ENCODE measurements around the gene FBXO47. TPM values are rescaled to one million over a fixed set of nuclear protein-coding genes. Genes with fewer than 3 reads are reported as not detected.
A peak's percentile ranks its signal among the peaks of the same experiment; 100 is the strongest.

FBXO47 gene
- not detected for total RNA-seq
- total RNA-seq = 0 reads per million in 2 donors

DNA sequence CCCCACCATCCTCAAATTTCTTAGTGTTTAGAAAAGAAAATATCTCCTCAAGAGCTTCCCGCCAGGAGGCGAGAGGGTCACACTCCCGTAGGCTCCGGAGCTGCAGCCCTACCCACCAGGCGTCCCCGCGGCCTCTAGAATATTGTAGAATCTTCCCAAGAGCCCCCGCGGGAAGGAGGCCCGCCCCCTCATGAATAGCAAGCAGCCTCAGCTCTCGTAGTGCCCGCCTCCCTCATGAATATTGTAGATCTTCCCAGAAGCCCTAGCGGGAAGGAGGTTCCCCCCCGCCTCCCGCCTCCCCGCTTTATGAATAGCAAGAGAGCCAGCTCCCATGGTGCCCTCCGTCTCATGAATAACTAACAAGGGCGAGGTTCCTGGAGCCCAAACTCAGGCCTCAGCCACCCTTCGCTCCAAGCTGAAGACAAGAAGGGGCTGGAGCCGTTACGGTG is at the start of gene FBXO47:
TSS of gene FBXO47 (minus strand) at position 114 of the 449 bp plus-strand sequence. CDS start 4,378 bp downstream, outside the sequence.
- peak; percentile 57 to 64 (median 59) for DNase-seq
- no peaks in the 10 kb centered on the region for H3K9me3 ChIP-seq (ENCODE audit: control insufficient read depth, low read length, poor library complexity, severe bottlenecking)
- Mint-ChIP-seq H3K27ac (peak within 1 kb of the TSS; percentile 61), H3K4me1 (peaks cover 12% of the 10 kb centered on the region), H3K36me3 (ENCODE audit: low read depth) (no peaks in the 10 kb centered on the region), H3K27me3 (no peaks in the 10 kb centered on the region), H3K4me3 (peak within 1 kb of the TSS; percentile 80)
- peak; percentile 99 for ATAC-seq

DNA sequence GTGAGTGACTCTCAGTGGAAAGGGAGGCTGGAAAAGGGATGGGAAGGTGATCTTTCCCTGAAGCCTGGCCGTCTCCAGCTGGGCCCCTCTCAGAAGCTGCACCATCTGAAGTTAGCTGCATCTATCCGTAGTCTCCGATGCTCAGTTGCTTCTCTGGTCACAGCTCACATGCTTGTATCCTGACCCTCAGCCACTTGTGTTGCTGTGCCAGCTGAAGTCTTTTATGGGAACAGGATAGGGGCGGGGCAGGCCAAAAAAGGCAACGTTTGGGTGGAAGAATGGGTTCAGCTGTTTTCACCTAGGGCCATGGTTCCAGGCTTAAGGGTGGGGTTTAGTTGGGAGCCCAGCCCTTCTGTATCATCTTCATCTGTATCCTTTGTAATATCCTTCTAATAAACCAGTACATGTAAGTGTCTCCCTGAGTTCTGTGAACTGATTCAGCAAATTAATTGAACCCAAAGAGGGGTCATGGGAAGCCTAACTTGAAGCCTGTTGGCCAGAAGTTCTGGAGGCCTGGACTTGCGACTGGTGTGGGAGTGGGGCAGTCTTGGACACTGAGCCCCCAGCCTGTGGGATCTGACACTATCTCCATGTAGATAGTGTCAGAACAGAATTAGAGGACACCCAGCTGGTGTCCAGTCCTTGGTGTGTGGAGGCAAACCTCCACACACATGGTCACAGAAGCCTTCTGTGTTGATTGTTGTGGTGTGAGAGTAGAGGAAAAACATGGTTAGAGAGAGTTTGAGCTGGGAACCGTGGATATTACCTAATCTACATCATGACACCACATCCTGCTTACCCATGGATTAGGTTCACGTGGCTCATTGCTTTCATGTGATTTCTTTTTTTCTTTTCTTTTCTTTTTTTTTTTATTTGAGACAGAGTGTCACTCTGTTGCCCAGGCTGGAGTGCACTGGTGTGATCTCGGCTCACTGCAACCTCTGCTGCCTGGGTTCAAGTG is 49.3 kb upstream of the FBXO47 start:
- DNase-seq = no peak
- Mint-ChIP-seq H3K27me3 (no peaks in the 10 kb centered on the region), H3K4me1 (peaks cover 19% of the 10 kb centered on the region), H3K27ac (peak overlapping the region; percentile 60), H3K4me3 (peak overlapping the region; percentile 9), H3K36me3 (ENCODE audit: low read depth) (peaks cover 2% of the 10 kb centered on the region)
- ATAC-seq = peak; percentile 86
- H3K9me3 ChIP-seq (ENCODE audit: control insufficient read depth, low read length, poor library complexity, severe bottlenecking) = no peaks in the 10 kb centered on the region

DNA sequence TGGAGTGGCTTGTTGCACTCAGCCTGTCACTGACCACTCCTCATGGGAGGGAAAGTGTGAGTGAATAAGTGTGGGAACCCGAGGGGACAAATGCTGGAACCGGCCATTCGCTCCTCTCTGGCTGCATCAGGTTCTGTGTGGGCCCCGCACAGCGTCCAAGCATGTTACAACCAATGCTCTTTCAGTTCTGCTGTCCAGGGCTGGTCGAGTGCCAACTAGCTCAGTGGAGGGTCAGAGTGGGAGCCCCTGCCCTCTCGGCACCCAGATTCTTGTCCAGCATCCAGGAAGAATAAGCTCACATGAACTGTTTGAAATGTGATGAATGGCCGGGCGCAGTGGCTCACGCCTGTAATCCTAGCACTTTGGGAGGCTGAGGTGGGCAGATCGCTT is 48.3 kb upstream of the FBXO47 start:
- no peaks in the 10 kb centered on the region for H3K27me3 Mint-ChIP-seq
- H3K27ac Mint-ChIP-seq = peak overlapping the region; percentile 65
- peaks cover 2% of the 10 kb centered on the region for H3K36me3 Mint-ChIP-seq (ENCODE audit: low read depth)
- DNase-seq (no peak), ATAC-seq (no peak)
- peaks cover 19% of the 10 kb centered on the region for H3K4me1 Mint-ChIP-seq
- H3K4me3 Mint-ChIP-seq = no peak overlapping the region
- H3K9me3 ChIP-seq (ENCODE audit: control insufficient read depth, low read length, poor library complexity, severe bottlenecking) = no peaks in the 10 kb centered on the region

DNA sequence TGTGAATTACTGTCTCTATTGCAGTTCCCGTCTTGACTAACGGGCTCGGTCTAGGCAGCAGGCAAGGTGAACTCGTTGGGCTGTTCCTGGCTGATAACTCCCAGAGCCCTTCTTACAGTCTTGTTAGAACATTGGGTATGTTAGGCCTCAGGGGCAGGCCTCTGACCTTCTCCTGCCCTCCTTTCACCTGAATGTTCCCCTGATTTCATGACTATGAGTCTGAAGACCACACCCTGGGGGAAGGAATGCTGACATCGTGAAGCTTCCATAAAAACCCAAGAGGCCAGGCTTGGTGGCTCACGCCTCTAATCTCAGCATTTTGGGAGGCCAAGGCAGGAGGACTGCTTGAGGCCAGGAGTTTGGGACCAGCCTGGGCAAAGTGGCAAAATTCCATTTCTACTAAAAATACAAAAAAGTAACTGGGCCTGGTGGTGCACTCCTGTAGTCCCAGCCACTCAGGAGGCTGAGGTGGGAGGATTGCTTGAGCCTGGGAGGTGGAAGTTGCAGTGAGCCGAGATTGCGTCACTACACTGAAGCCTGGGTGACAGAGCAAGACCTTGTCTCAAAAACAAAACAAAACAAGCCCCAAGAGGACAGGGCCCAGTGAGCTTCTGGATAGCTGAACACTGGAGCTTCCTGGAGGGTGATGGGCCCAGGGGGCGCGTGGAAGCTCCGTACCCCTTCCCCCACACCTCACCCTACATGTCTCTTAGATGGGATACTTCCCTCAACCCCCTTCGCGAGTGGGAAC is 47.8 kb upstream of the FBXO47 start:
- H3K4me3 Mint-ChIP-seq = no peak overlapping the region
- peaks cover 2% of the 10 kb centered on the region for H3K36me3 Mint-ChIP-seq (ENCODE audit: low read depth)
- H3K9me3 ChIP-seq (ENCODE audit: control insufficient read depth, low read length, poor library complexity, severe bottlenecking) = no peaks in the 10 kb centered on the region
- peak overlapping the region; percentile 65 for H3K27ac Mint-ChIP-seq
- peaks cover 19% of the 10 kb centered on the region for H3K4me1 Mint-ChIP-seq
- H3K27me3 Mint-ChIP-seq = no peaks in the 10 kb centered on the region
- ATAC-seq = no peak
- DNase-seq = no peak

DNA sequence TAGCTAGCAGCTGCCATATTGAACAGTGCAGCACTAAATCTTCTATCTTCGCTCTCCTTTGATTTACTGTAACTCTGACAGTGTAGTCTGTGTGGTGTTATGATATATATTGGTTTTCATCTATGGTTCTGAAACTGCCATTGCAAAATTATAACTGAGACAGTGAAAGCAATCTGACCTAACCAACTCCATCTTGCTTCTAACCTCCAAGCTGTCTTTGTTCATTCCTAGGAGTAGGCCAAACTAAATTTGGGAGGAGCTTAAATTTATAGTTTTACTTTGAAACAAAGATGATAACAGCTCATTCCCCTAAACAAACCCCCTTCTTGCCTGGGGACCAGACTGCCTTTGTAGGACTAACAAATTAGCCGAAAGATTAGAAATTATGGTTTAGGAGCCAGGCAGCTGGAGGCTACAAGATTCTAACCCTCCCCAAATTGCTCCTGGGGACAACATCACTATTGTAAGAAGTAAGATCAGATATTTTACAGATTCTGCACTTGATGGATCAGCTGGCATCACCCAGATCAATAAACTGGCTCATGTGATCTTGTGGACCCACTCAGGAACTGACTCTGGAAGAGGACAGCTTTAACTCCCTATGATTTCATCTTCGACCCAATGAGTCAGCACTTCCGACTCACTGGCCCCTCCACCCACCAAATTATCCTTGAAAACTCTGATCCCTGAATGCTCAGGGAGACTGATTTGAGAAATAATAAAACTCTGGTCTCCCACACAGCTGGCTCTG is 47.0 kb upstream of the FBXO47 start:
- Mint-ChIP-seq H3K4me1 (peaks cover 19% of the 10 kb centered on the region), H3K36me3 (ENCODE audit: low read depth) (peaks cover 2% of the 10 kb centered on the region), H3K27me3 (no peaks in the 10 kb centered on the region), H3K4me3 (no peak overlapping the region), H3K27ac (peak overlapping the region; percentile 65)
- ATAC-seq (no peak), DNase-seq (no peak)
- no peaks in the 10 kb centered on the region for H3K9me3 ChIP-seq (ENCODE audit: control insufficient read depth, low read length, poor library complexity, severe bottlenecking)

GRCh38 chr17:39012725-39013124 is 45.5 kb upstream of the FBXO47 start:
- no peak overlapping the region for H3K27ac Mint-ChIP-seq
- H3K4me3 Mint-ChIP-seq = no peak overlapping the region
- no peak for DNase-seq
- no peak for ATAC-seq
- no peaks in the 10 kb centered on the region for H3K36me3 Mint-ChIP-seq (ENCODE audit: low read depth)
- no peaks in the 10 kb centered on the region for H3K27me3 Mint-ChIP-seq
- H3K9me3 ChIP-seq (ENCODE audit: control insufficient read depth, low read length, poor library complexity, severe bottlenecking) = no peaks in the 10 kb centered on the region
- H3K4me1 Mint-ChIP-seq = peaks cover 11% of the 10 kb centered on the region

GRCh38 chr17:39011907-39012468 is 44.8 kb upstream of the FBXO47 start:
- Mint-ChIP-seq H3K4me3 (no peak overlapping the region), H3K36me3 (ENCODE audit: low read depth) (no peaks in the 10 kb centered on the region), H3K27me3 (no peaks in the 10 kb centered on the region), H3K27ac (no peak overlapping the region), H3K4me1 (peaks cover 7% of the 10 kb centered on the region)
- ATAC-seq (no peak), DNase-seq (no peak)
- H3K9me3 ChIP-seq (ENCODE audit: control insufficient read depth, low read length, poor library complexity, severe bottlenecking) = no peaks in the 10 kb centered on the region

DNA sequence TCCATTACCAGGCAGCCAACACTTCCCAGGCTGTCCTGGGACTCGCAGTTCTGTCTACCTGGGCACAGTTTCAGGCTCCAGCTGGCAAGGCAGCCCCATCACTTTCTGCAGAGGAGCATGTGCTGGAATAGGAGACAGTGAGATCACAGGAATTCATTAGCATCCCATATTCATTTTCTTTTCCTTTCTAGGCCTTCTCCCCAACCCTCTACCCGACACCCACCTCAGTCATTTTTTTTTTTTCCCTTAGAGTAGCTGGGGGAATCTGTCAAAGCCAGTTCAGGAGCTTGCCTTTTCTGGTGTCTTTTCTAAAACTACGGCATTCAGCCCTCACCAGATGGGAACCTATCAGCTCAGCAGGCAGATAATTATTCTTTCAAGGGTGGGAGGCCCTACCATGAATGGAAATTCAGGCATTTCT is 42.4 kb upstream of the FBXO47 start:
- no peak overlapping the region for H3K4me3 Mint-ChIP-seq
- DNase-seq = no peak
- H3K4me1 Mint-ChIP-seq = no peaks in the 10 kb centered on the region

GRCh38 chr17:39008633-39009032 is 41.4 kb upstream of the FBXO47 start:
- Mint-ChIP-seq H3K4me3 (no peak overlapping the region), H3K36me3 (ENCODE audit: low read depth) (peaks cover 2% of the 10 kb centered on the region), H3K27ac (no peak overlapping the region), H3K4me1 (peaks cover 3% of the 10 kb centered on the region), H3K27me3 (peaks cover under 1% of the 10 kb centered on the region)
- DNase-seq (no peak), ATAC-seq (no peak)
- no peaks in the 10 kb centered on the region for H3K9me3 ChIP-seq (ENCODE audit: control insufficient read depth, low read length, poor library complexity, severe bottlenecking)

More for the DNA sequence above, 42.4 kb upstream of the FBXO47 start:
- no peaks in the 10 kb centered on the region for H3K9me3 ChIP-seq (ENCODE audit: control insufficient read depth, low read length, poor library complexity, severe bottlenecking)
- ATAC-seq = no peak
- no peaks in the 10 kb centered on the region for H3K27me3 Mint-ChIP-seq
- no peak overlapping the region for H3K27ac Mint-ChIP-seq
- no peaks in the 10 kb centered on the region for H3K36me3 Mint-ChIP-seq (ENCODE audit: low read depth)

DNA sequence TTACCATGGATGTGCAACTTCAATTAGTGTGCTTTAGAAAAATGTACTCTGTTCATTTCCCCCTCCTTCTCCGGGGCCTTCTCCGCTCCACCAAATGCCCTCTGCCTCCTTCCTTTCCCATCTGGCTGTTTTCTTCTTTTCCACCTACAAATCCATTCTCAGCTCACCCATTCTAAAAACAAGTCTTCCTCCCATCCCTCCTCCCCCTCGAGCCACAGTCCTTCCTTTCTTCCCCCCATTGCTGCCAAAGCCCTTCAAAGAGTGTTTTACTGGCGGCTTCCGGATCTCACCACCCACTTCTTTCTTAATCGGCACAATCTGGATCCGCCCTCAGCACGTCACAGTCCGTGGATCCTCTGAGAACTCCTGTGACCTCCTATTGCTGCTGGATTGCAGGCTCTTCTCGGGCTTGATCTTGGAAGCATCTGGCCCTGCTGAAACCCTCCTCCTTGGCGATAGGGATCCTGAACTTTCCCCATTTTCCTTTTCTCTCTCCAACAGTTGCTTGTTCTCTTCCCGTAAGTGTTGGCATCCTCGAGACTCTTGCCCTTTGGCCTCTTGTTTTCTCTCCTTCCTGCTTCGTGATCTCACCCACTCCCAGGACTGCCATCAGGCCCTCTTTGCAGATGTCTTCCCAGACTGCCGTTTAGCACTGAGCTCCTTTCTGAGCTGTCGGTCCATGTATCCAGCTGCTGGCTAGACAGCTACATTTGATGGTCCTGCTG is 36.0 kb upstream of the FBXO47 start:
- Mint-ChIP-seq H3K27ac (peak overlapping the region; percentile 51), H3K4me3 (peak overlapping the region; percentile 78), H3K4me1 (peaks cover 19% of the 10 kb centered on the region), H3K27me3 (peaks cover 15% of the 10 kb centered on the region), H3K36me3 (ENCODE audit: low read depth) (peaks cover 5% of the 10 kb centered on the region)
- peak; percentile 86 for ATAC-seq
- DNase-seq = peak in 1 of 3 donors; percentile 14
- no peaks in the 10 kb centered on the region for H3K9me3 ChIP-seq (ENCODE audit: control insufficient read depth, low read length, poor library complexity, severe bottlenecking)

DNA sequence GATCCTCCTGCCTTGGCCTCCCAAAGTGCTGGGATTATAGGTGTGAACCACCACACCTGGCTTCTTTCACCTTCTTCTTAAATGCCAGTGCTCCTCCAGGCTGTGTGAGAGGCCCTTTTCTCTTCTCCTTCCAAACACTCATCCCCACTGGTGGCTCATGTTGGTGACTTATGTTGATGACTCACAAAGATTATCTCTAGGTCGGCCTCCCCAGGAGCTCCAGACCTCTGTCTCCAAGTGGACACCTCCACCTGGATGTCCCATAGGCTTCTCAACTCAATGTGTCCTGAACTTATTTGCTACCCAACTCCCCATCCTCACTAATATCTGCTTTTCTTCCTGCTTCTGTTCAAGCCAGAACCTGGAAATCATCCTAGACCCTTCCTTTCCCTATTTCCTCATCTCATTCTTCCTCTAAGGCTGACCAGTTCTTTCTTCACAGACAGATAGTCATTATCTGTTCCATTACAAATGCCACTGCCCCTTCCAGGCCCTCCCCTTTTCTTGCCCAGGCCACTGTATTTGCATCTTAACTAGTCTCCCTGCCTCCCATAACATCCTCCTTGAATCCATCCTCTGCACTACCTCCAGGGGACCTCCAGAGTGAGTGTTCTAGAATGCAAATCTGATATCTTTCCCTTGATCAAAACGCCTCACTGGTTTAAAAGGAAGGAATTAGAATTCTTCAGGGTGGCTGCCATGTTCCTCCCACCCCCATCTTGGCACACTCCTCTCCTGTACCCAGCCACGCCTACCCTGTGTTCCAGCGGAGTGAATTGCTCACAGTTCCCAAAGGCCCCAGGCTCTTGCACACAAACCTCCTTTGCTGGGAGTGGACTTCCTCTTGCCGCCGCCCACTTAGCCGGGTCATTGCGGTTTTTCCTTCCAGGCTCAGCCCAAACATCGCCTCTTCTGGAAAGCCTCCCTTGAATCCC is 34.8 kb upstream of the FBXO47 start:
- no peaks in the 10 kb centered on the region for H3K9me3 ChIP-seq (ENCODE audit: control insufficient read depth, low read length, poor library complexity, severe bottlenecking)
- Mint-ChIP-seq H3K36me3 (ENCODE audit: low read depth) (peaks cover 5% of the 10 kb centered on the region), H3K4me3 (no peak overlapping the region), H3K27me3 (peaks cover 15% of the 10 kb centered on the region), H3K4me1 (peaks cover 19% of the 10 kb centered on the region), H3K27ac (peak overlapping the region; percentile 51)
- DNase-seq = no peak
- ATAC-seq = no peak
